Stimulated activated CD8-positive, alpha-beta memory T cell treated with anti-CD3 and anti-CD28 coated beads, Interleukin-4, amount 100 ng/mL, for 1 hour (primary cell): Measurements from ENCODE around the gene TOX3.

Experiments
- DNase-seq, 2 donors: peaks; one replicate each; pipeline ENCODE4 v3.0.0-alpha.2; 2020; ENCODE audit warnings: low read depth in 2 of 2, low spot score in 1 of 2

Gene TOX3

GRCh38 chr16:52547004-52547833 is at the start of gene TOX3:
TOX3 (minus strand) TSS chr16:52547143; CDS start chr16:52546723, 420 bp downstream.
- DNase-seq, result no peak

GRCh38 chr16:52592778-52593177 is 45.8 kb upstream of the TOX3 start:
- no peak for DNase-seq

GRCh38 chr16:52591934-52592592 is 45.1 kb upstream of the TOX3 start:
- no peak for DNase-seq

GRCh38 chr16:52591471-52591870 is 44.5 kb upstream of the TOX3 start:
- DNase-seq, result no peak

- no peak for DNase-seq
These were observed 39.2 kb upstream of the TOX3 start for GRCh38 chr16:52586159-52586558.

GRCh38 chr16:52584354-52585320 is 37.7 kb upstream of the TOX3 start:
- DNase-seq, result no peak

- no peak for DNase-seq
These were observed 34.6 kb upstream of the TOX3 start for GRCh38 chr16:52581530-52581929.

GRCh38 chr16:52580488-52580887 is 33.5 kb upstream of the TOX3 start:
- DNase-seq, result no peak

GRCh38 chr16:52578829-52579498 is 32.0 kb upstream of the TOX3 start:
- DNase-seq, result no peak

- no peak for DNase-seq
These were observed 31.3 kb upstream of the TOX3 start for GRCh38 chr16:52578007-52578828.

- no peak for DNase-seq
These were observed 30.3 kb upstream of the TOX3 start for GRCh38 chr16:52577130-52577706.

GRCh38 chr16:52573365-52574299 is 26.7 kb upstream of the TOX3 start:
- no peak for DNase-seq

- DNase-seq, result no peak
These were observed 25.7 kb upstream of the TOX3 start for GRCh38 chr16:52572656-52573055.

- no peak for DNase-seq
These were observed 23.6 kb upstream of the TOX3 start for GRCh38 chr16:52570495-52571091.

GRCh38 chr16:52569701-52570100 is 22.8 kb upstream of the TOX3 start:
- DNase-seq, result no peak

GRCh38 chr16:52568983-52569690 is 22.2 kb upstream of the TOX3 start:
- DNase-seq, result no peak

- DNase-seq, result no peak
These were observed 21.6 kb upstream of the TOX3 start for GRCh38 chr16:52568495-52568894.

GRCh38 chr16:52567193-52567592 is 20.2 kb upstream of the TOX3 start:
- no peak for DNase-seq
